Mammary epithelial cell (primary cell): ENCODE results near the gene GNAL.

Experiments
- CTCF ChIP-seq, 2 donors: IDR thresholded peaks in 1 of 2; conservative IDR thresholded peaks in 1 of 2; 2 replicates each; pipeline ENCODE4 v1.5.1; 2011 to 2012; ENCODE audit warnings: inconsistent platforms in 2 of 2, low read length in 2 of 2, mild to moderate bottlenecking in 2 of 2, control low read depth in 1 of 2, low read depth in 1 of 2; ENCODE audit not compliant: insufficient read depth in 1 of 2; ENCODE audit errors: extremely low read depth in 1 of 2
- EZH2 ChIP-seq: IDR thresholded peaks from 2 replicates; pipeline ENCODE4 v1.6.1; 2012; ENCODE audit warnings: low read length, inconsistent platforms, borderline replicate concordance

GRCh38 chr18:11673560-11673959, 15.5 kb upstream of the GNAL start:
- no peak for TF ChIP-seq CTCF (conservative IDR thresholded peaks at IDR 0.05 in 1 of 2, IDR thresholded peaks at IDR 0.05 in 1 of 2; ENCODE audit: extremely low read depth in 1 of 2, insufficient read depth in 1 of 2, low read depth in 1 of 2, low read length in 2 of 2)
- TF ChIP-seq EZH2, result no peak
